ENCODE measurements around the gene PRLR.

DNA sequence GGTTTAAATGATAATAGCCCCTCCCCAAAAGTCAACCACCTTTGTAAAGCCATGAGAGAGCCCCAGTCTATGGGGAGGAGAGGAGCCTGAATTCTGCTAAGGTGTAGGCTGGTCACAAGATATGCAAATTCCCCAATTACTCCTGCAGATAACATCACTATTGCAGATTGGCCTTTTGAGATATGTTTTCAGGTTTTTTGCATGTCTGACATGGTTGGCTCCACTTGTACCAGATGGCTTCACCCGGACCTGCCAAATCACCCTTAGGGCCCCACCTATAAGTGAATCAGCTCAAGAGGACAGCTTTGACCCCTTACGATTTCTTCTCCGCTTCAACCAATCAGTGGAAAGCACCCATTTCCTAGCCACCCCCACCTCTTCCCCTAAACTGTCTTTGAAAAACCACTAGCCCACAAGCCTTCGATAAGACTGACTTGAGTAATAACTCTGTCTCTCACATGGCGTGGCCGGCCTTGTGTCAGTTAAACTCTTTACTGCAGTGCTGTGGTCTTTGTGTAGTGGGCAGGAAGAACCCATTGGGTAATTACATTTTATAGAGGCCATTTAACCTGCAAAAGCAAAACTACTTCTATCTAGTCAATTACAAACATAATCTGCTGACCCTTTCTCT, 69.7 kb downstream of the PRLR start:
- TF ChIP-seq POLR2A (IDR thresholded peaks at IDR 0.05): no peak
- TF ChIP-seq, protein P1, sequence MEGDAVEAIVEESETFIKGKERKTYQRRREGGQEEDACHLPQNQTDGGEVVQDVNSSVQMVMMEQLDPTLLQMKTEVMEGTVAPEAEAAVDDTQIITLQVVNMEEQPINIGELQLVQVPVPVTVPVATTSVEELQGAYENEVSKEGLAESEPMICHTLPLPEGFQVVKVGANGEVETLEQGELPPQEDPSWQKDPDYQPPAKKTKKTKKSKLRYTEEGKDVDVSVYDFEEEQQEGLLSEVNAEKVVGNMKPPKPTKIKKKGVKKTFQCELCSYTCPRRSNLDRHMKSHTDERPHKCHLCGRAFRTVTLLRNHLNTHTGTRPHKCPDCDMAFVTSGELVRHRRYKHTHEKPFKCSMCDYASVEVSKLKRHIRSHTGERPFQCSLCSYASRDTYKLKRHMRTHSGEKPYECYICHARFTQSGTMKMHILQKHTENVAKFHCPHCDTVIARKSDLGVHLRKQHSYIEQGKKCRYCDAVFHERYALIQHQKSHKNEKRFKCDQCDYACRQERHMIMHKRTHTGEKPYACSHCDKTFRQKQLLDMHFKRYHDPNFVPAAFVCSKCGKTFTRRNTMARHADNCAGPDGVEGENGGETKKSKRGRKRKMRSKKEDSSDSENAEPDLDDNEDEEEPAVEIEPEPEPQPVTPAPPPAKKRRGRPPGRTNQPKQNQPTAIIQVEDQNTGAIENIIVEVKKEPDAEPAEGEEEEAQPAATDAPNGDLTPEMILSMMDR (IDR thresholded peaks at IDR 0.05): no peak
- TF ChIP-seq POLR2AphosphoS5 (IDR thresholded peaks at IDR 0.05): no peak

Measured in prostate gland (tissue), 2 donors.